DOHH2 (cell line): ENCODE measurements around the gene BET1.

Experiments used
- H3F3A ChIP-seq: fragments of 200-600 bp; sonication (generic), shearing (Covaris generic); 2 replicates; pipeline ENCODE4 v1.6.0; 2016; ENCODE audit warnings: antibody characterized with exemption, mild to moderate bottlenecking; ENCODE audit not compliant: control insufficient read depth, insufficient read depth
- H3K27ac ChIP-seq: fragments of 200-600 bp; sonication (generic); 2 replicates; pipeline ENCODE4 v1.5.1; 2014; ENCODE audit warnings: low read depth, mild to moderate bottlenecking, low read length, moderate library complexity
- H3K27me3 ChIP-seq: fragments of 200-600 bp; sonication (generic); 2 replicates; pipeline ENCODE4 v1.6.1; 2014; ENCODE audit warnings: mild to moderate bottlenecking, low read length, mixed read lengths; ENCODE audit not compliant: control insufficient read depth
- H3K36me3 ChIP-seq: fragments of 200-600 bp; sonication (generic); 2 replicates; pipeline ENCODE4 v1.6.1; 2014; ENCODE audit warnings: mild to moderate bottlenecking, low read length, moderate library complexity, mixed read lengths; ENCODE audit not compliant: control insufficient read depth
- H3K4me1 ChIP-seq: fragments of 200-600 bp; sonication (generic); 2 replicates; pipeline ENCODE4 v1.6.1; 2014; ENCODE audit warnings: mild to moderate bottlenecking, low read length, mixed read lengths; ENCODE audit not compliant: control insufficient read depth
- H3K4me2 ChIP-seq: fragments of 200-600 bp; sonication (generic); 2 replicates; pipeline ENCODE4 v1.6.0; 2014; ENCODE audit warnings: mild to moderate bottlenecking, low read length, moderate library complexity
- H3K4me3 ChIP-seq: fragments of 200-600 bp; sonication (generic); 2 replicates; pipeline ENCODE4 v1.5.1; 2014; ENCODE audit warnings: mild to moderate bottlenecking, low read length, mixed read lengths
- H3K79me2 ChIP-seq: fragments of 200-600 bp; sonication (generic); 2 replicates; pipeline ENCODE4 v1.6.1; 2014; ENCODE audit warnings: mild to moderate bottlenecking, low read length, mixed read lengths; ENCODE audit not compliant: control insufficient read depth
- H3K9me2 ChIP-seq: fragments of 200-600 bp; sonication (generic); replicated peaks from 2 replicates; pipeline ENCODE4 v1.6.1; 2014; ENCODE audit warnings: mild to moderate bottlenecking, low read length, mixed read lengths; ENCODE audit not compliant: control insufficient read depth
- H3K9me3 ChIP-seq: fragments of 200-600 bp; sonication (generic); 2 replicates; pipeline ENCODE4 v1.6.1; 2014; ENCODE audit warnings: antibody characterized with exemption, low read length, mixed read lengths; ENCODE audit not compliant: control insufficient read depth, insufficient read depth
- H4K20me1 ChIP-seq: fragments of 200-600 bp; sonication (generic); 2 replicates; pipeline ENCODE4 v1.6.0; 2014; ENCODE audit warnings: low read depth, mild to moderate bottlenecking, antibody characterized with exemption, low read length, moderate library complexity; ENCODE audit not compliant: control insufficient read depth, insufficient read depth
- EZH2phosphoT487 ChIP-seq: fragments of 200-600 bp; sonication (generic); IDR thresholded peaks from 2 replicates; pipeline ENCODE4 v1.6.1; 2017; ENCODE audit warnings: borderline replicate concordance, mild to moderate bottlenecking, antibody characterized with exemption, low read length, moderate library complexity, mixed read lengths
- TF ChIP-seq, protein P1 (sequence below): fragments of 200-600 bp; sonication (generic); IDR thresholded peaks from one replicate; pipeline ENCODE4 v1.5.1; 2014; ENCODE audit warnings: antibody characterized with exemption, mild to moderate bottlenecking, low read depth, low read length; ENCODE audit not compliant: poor library complexity, severe bottlenecking

Gene BET1

GRCh38 chr7:93960986-93961385 is 43.2 kb downstream of the BET1 start:
- Histone ChIP-seq H3F3A (no peaks in the 10 kb centered on the region), H3K4me2 (no peak overlapping the region), H3K4me3 (no peak overlapping the region), H3K4me1 (no peaks in the 10 kb centered on the region), H3K27me3 (no peaks in the 10 kb centered on the region), H3K9me3 (no peaks in the 10 kb centered on the region), H3K79me2 (no peaks in the 10 kb centered on the region), H4K20me1 (no peaks in the 10 kb centered on the region), H3K9me2 (no peaks in the 10 kb centered on the region), H3K36me3 (no peaks in the 10 kb centered on the region), H3K27ac (no peak overlapping the region)
- TF ChIP-seq, protein P1, sequence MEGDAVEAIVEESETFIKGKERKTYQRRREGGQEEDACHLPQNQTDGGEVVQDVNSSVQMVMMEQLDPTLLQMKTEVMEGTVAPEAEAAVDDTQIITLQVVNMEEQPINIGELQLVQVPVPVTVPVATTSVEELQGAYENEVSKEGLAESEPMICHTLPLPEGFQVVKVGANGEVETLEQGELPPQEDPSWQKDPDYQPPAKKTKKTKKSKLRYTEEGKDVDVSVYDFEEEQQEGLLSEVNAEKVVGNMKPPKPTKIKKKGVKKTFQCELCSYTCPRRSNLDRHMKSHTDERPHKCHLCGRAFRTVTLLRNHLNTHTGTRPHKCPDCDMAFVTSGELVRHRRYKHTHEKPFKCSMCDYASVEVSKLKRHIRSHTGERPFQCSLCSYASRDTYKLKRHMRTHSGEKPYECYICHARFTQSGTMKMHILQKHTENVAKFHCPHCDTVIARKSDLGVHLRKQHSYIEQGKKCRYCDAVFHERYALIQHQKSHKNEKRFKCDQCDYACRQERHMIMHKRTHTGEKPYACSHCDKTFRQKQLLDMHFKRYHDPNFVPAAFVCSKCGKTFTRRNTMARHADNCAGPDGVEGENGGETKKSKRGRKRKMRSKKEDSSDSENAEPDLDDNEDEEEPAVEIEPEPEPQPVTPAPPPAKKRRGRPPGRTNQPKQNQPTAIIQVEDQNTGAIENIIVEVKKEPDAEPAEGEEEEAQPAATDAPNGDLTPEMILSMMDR: no peak
- TF ChIP-seq EZH2phosphoT487: no peak

DNA sequence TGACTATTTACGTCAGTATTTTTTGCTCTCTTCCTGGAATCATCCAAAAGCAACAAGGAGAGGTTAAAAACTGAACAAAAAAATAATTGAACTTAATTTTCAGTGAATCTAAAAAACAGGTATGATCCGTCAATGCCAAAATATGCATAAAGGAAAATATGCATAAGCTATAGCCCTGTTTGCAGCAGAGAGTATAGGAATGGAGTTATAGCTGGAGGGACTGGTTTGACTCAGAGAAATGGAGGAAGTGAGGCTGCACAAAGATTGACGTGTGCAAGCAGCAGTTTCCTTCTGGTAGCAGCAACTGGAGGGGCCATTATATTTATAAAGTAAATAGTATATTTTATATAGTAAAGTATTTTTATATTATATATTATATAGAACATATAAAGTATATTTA is 45.5 kb downstream of the BET1 start:
- Histone ChIP-seq H3K36me3 (no peaks in the 10 kb centered on the region), H3K27ac (no peak overlapping the region), H3K9me2 (no peaks in the 10 kb centered on the region), H3K79me2 (no peaks in the 10 kb centered on the region), H3F3A (no peaks in the 10 kb centered on the region), H3K4me3 (no peak overlapping the region), H3K4me1 (no peaks in the 10 kb centered on the region), H3K9me3 (no peaks in the 10 kb centered on the region), H3K4me2 (no peak overlapping the region), H4K20me1 (no peaks in the 10 kb centered on the region), H3K27me3 (no peaks in the 10 kb centered on the region)
- TF ChIP-seq, protein P1: no peak
- no peak for TF ChIP-seq EZH2phosphoT487

DNA sequence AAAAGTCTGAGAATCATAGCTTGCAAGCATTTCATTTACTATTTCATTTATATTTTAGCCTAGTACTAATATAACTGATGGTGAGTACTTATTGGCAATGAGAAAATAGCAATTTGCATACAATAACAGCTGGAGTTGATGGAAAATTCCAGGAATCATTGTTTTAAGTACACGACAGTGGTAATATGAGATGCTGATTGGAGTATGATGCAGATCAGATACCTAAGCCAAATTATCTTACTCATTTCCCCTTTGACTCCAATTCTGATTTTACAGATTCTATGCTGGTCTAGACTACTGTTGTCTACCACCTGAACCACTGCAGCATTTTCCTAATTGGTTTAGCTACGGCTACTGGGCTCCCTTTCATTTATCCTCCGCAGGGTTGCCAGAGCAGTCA is 45.9 kb downstream of the BET1 start:
- Histone ChIP-seq H3K4me2 (no peak overlapping the region), H3K79me2 (no peaks in the 10 kb centered on the region), H3K27me3 (no peaks in the 10 kb centered on the region), H3K27ac (no peak overlapping the region), H3K4me3 (no peak overlapping the region), H4K20me1 (no peaks in the 10 kb centered on the region), H3K9me2 (no peaks in the 10 kb centered on the region), H3F3A (no peaks in the 10 kb centered on the region), H3K4me1 (no peaks in the 10 kb centered on the region), H3K9me3 (no peaks in the 10 kb centered on the region), H3K36me3 (no peaks in the 10 kb centered on the region)
- TF ChIP-seq, protein P1: no peak
- no peak for TF ChIP-seq EZH2phosphoT487

GRCh38 chr7:93957767-93958166 is 46.4 kb downstream of the BET1 start:
- Histone ChIP-seq H3K9me3 (no peaks in the 10 kb centered on the region), H3K4me2 (no peak overlapping the region)
- no peak for TF ChIP-seq EZH2phosphoT487
- TF ChIP-seq, protein P1: no peak

More at GRCh38 chr7:93957767-93958166, 46.4 kb downstream of the BET1 start:
- Histone ChIP-seq H3K79me2 (no peaks in the 10 kb centered on the region), H3K4me3 (no peak overlapping the region), H3F3A (no peaks in the 10 kb centered on the region), H3K36me3 (no peaks in the 10 kb centered on the region), H4K20me1 (no peaks in the 10 kb centered on the region), H3K4me1 (no peaks in the 10 kb centered on the region), H3K27ac (no peak overlapping the region), H3K27me3 (no peaks in the 10 kb centered on the region), H3K9me2 (no peaks in the 10 kb centered on the region)
